Upper lobe of left lung (tissue), 6 donors: ENCODE results near the gene PHKB. TPM values are rescaled to one million over a fixed set of nuclear protein-coding genes. Genes with fewer than 3 reads are reported as not detected.

ENCODE experiments used
- ATAC-seq, 2 donors: fragments of 200-7000 bp; cut with Tn5 transposase; one replicate each; pipeline ENCODE4 v1.9.1; 2022; ENCODE audit warnings: mild to moderate bottlenecking in 2 of 2, moderate library complexity in 2 of 2; ENCODE audit not compliant: low FRiP score in 2 of 2
- DNase-seq, 2 donors: peaks; one replicate each; pipeline ENCODE4 v3.0.0-alpha.2; 2019 to 2020
- H3K27ac ChIP-seq, 4 donors: fragments of 200-600 bp; sonication (generic); one replicate each; pipeline ENCODE4 v1.5.1; 2016 to 2019
- H3K27me3 ChIP-seq, 4 donors: fragments of 200-600 bp; sonication (generic); one replicate each; pipeline ENCODE4 v1.5.1; 2017 to 2019
- H3K36me3 ChIP-seq, 4 donors: fragments of 200-600 bp; sonication (generic); one replicate each; pipeline ENCODE4 v1.5.1; 2016 to 2019
- H3K4me1 ChIP-seq, 4 donors: fragments of 200-600 bp; sonication (generic); one replicate each; pipeline ENCODE4 v1.5.1; 2018 to 2019
- H3K4me3 ChIP-seq, 4 donors: fragments of 200-600 bp; sonication (generic); one replicate each; pipeline ENCODE4 v1.5.1; 2017 to 2019; ENCODE audit warnings: mild to moderate bottlenecking in 2 of 4, moderate library complexity in 1 of 4
- H3K9me3 ChIP-seq, 4 donors: fragments of 200-600 bp; sonication (generic); one replicate each; pipeline ENCODE4 v1.5.1; 2018 to 2019
- EP300 ChIP-seq, 4 donors: sonication (generic); formaldehyde crosslinking; IDR thresholded peaks; one replicate each; pipeline ENCODE4 v1.5.1; 2017; ENCODE audit warnings: antibody characterized with exemption in 4 of 4, control low read depth in 2 of 4
- POLR2A ChIP-seq, 4 donors: fragments of 450-650 bp; IDR thresholded peaks; one replicate each; pipeline ENCODE4 v1.5.1; 2016 to 2017; ENCODE audit warnings: antibody characterized with exemption in 4 of 4, mild to moderate bottlenecking in 2 of 4
- POLR2AphosphoS5 ChIP-seq, 2 donors: sonication (generic); formaldehyde crosslinking; IDR thresholded peaks; one replicate each; pipeline ENCODE4 v1.5.1; 2017; ENCODE audit warnings: antibody characterized with exemption in 2 of 2
- whole genome bisulfite sequencing, 2 donors: methylation state at CpG; one replicate each; pipeline ENCODE4 v1.1.5; 2017 to 2018; 5-methylcytosine and 5-hydroxymethylcytosine counted together
- total RNA-seq, 6 donors: library from RNA; depleted of rRNA in 4 of 6; stranded (reverse); fragments of >200 nt in 4 of 6; gene quantifications; one replicate each; pipeline versions ENCODE4 v1.1.0 to v1.2.1, GENCODE V29; 2016 to 2021
- TF ChIP-seq, protein P1 (sequence below), 6 experiments: fragments of 450-650 bp in 4 of 6; fragments of 200-600 bp in 2 of 6; sonication (generic) in 2 of 6; IDR thresholded peaks; one replicate each; pipeline ENCODE4 v1.5.1; 2016 to 2019; ENCODE audit warnings: antibody characterized with exemption in 6 of 6
- donor health status: DM: no; HTN: no; CAD: no; lungs with moderate emphysema.
- donor health status: DM: no; HTN: yes; CAD: no; lungs with severe emphysema.

PHKB gene
- total RNA-seq, 6 donors from 2014 or later: 63.0 to 135 (median 78.5) TPM

DNA sequence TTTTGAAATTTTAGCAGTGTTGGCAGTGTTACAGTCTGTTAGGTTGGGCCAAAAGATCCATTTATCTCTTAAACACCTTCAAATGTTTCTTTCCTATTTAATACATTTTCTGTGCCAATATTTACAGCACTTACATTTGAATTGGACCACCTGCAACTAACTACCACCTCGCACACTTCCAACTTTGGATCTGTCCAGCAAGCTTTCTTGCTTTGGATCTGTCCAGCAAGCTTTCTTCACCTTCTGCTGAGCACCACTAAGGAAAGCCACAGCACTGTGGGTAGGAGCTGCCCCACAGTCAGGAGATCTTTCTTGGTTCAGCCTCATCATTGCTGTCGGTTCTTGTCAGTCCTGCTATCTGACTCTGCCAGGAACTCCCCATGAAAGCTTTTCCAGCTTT lies 129.3 kb downstream of the PHKB start:
- Histone ChIP-seq H3K27ac (no peak overlapping the region), H3K4me3 (no peak overlapping the region), H3K36me3 (peaks cover 17 to 54% (median 30%) of the 10 kb centered on the region in 4 donors), H3K27me3 (no peaks in the 10 kb centered on the region), H3K9me3 (no peaks in the 10 kb centered on the region), H3K4me1 (no peaks in the 10 kb centered on the region)
- DNase-seq: no peak
- WGBS, 2 donors: 92 to 100% methylated on average over 2 of the region's 2 CpGs
- TF ChIP-seq, protein P1, sequence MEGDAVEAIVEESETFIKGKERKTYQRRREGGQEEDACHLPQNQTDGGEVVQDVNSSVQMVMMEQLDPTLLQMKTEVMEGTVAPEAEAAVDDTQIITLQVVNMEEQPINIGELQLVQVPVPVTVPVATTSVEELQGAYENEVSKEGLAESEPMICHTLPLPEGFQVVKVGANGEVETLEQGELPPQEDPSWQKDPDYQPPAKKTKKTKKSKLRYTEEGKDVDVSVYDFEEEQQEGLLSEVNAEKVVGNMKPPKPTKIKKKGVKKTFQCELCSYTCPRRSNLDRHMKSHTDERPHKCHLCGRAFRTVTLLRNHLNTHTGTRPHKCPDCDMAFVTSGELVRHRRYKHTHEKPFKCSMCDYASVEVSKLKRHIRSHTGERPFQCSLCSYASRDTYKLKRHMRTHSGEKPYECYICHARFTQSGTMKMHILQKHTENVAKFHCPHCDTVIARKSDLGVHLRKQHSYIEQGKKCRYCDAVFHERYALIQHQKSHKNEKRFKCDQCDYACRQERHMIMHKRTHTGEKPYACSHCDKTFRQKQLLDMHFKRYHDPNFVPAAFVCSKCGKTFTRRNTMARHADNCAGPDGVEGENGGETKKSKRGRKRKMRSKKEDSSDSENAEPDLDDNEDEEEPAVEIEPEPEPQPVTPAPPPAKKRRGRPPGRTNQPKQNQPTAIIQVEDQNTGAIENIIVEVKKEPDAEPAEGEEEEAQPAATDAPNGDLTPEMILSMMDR (IDR thresholded peaks at IDR 0.05): no peak
- ATAC-seq: no peak

DNA sequence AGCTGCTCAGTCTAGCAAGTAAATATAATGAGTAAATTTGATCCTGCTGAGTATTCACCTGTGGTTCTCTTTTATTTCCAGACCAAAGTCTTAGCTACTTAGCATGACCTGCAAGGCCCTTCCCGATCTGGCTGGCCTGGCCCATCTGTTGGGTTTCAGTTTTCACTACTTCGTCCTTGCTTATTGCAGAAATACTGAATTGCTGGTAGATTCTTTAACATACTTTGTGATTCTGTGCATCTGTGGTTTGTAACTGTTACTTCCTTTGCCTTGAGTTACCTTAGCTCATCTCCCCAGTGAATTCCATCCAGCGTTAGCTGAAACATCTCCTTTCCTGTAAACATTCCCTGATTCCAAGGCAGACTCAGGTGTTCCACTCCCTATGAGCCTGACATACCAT lies 131.1 kb downstream of the PHKB start:
- Histone ChIP-seq H3K4me3 (no peak overlapping the region), H3K27me3 (no peaks in the 10 kb centered on the region), H3K36me3 (peaks cover 17 to 61% (median 30%) of the 10 kb centered on the region in 4 donors), H3K4me1 (no peaks in the 10 kb centered on the region), H3K27ac (no peak overlapping the region), H3K9me3 (no peaks in the 10 kb centered on the region)
- WGBS, 2 donors: 84 to 89% methylated on average over 3 of the region's 3 CpGs
- no peak for TF ChIP-seq POLR2AphosphoS5 (IDR thresholded peaks at IDR 0.05)
- TF ChIP-seq, protein P1 (IDR thresholded peaks at IDR 0.05): no peak
- no peak for TF ChIP-seq POLR2A (IDR thresholded peaks at IDR 0.05)
- no peak for TF ChIP-seq EP300 (IDR thresholded peaks at IDR 0.05)
- DNase-seq (no peak), ATAC-seq (no peak)

DNA sequence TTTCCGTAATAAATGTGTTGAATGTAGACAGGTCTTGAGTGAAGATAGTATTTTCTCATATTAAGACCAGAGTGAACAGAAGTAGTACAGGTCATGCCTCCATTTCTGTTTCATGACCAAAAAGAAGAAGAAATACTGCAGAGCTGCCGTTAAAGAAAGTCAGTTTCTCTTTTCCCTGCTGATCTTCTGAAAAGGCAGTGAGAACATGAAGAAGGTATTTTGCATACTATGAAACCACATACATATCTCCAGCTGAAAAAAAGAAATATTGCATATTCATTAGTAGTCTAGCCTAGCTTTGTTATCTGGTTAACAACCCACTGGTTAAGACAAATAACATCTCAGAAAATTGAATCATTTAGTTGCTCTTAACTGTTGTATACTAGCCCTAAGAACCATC lies 138.4 kb downstream of the PHKB start:
- no peaks in the 10 kb centered on the region for H3K27me3 ChIP-seq
- no peak for DNase-seq
- H3K36me3 ChIP-seq: peaks cover 0 to 30% (median 5%) of the 10 kb centered on the region in 4 donors
- no peak overlapping the region for H3K27ac ChIP-seq
- no peaks in the 10 kb centered on the region for H3K9me3 ChIP-seq
- ATAC-seq: no peak
- TF ChIP-seq, protein P1 (IDR thresholded peaks at IDR 0.05): no peak
- TF ChIP-seq POLR2A (IDR thresholded peaks at IDR 0.05) (no peak), POLR2AphosphoS5 (IDR thresholded peaks at IDR 0.05) (no peak), EP300 (IDR thresholded peaks at IDR 0.05) (no peak)
- no peaks in the 10 kb centered on the region for H3K4me1 ChIP-seq
- no peak overlapping the region for H3K4me3 ChIP-seq
- 89% methylated on average over 2 of the region's 2 CpGs for WGBS, 2 donors

DNA sequence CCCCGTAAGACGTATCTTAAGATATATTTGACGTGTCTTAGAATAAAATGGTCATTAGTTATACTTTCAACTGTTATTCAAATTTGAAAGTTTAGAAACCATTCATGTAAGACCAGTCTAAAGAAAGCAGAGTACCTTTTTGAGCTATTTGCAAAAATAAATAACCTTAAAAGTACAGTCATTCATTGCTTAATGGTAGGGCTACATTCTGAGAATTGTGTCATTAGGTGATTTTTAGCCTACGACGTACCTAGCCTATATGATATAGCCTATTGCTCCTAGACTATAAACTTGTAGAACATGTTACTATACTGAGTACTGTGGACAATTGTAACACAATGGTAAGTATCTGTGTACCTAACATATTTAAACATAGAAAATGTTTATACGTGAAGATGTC lies 139.2 kb downstream of the PHKB start:
- 96 to 98% methylated on average over 6 of the region's 6 CpGs for WGBS, 2 donors
- H3K4me1 ChIP-seq: no peaks in the 10 kb centered on the region
- ATAC-seq: no peak

DNA sequence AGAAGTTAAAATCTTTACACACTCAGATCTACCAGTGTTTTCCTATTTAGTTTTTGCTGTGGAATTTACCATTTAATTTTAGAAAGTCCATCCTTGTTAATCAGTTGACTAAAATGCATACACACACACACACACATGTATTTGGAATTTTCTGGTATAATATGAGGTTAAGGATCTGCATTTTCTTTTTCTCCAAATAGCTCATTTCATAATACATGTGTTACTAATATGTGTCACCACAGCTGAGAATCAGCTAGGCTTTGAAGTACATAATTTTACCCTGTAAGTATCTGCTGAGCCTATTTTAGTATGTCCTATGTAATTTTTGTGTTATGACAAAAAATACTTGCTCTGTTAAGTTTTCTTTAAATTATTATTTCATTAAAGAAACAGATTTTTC lies 143.2 kb downstream of the PHKB start:
- no peak overlapping the region for H3K4me3 ChIP-seq
- TF ChIP-seq POLR2AphosphoS5 (IDR thresholded peaks at IDR 0.05) (no peak), POLR2A (IDR thresholded peaks at IDR 0.05) (no peak), EP300 (IDR thresholded peaks at IDR 0.05) (no peak)
- TF ChIP-seq, protein P1 (IDR thresholded peaks at IDR 0.05): no peak
- ATAC-seq: no peak
- H3K9me3 ChIP-seq: no peaks in the 10 kb centered on the region
- H3K4me1 ChIP-seq: no peaks in the 10 kb centered on the region
- DNase-seq: no peak
- no peaks in the 10 kb centered on the region for H3K27me3 ChIP-seq
- H3K27ac ChIP-seq: no peak overlapping the region
- peaks cover 0 to 13% (median 9%) of the 10 kb centered on the region in 4 donors for H3K36me3 ChIP-seq

More for the DNA sequence above, 139.2 kb downstream of the PHKB start:
- Histone ChIP-seq H3K9me3 (no peaks in the 10 kb centered on the region), H3K36me3 (peaks cover 0 to 29% (median 5%) of the 10 kb centered on the region in 4 donors), H3K27ac (no peak overlapping the region), H3K27me3 (no peaks in the 10 kb centered on the region), H3K4me3 (no peak overlapping the region)
- no peak for DNase-seq
- no peak for TF ChIP-seq POLR2A (IDR thresholded peaks at IDR 0.05)
- TF ChIP-seq, protein P1 (IDR thresholded peaks at IDR 0.05): no peak
- TF ChIP-seq POLR2AphosphoS5 (IDR thresholded peaks at IDR 0.05): no peak
- no peak for TF ChIP-seq EP300 (IDR thresholded peaks at IDR 0.05)
